ENCODE measurements around the gene GDAP2.

GRCh38 chr1:117851687-117852086, 77.7 kb downstream of the GDAP2 start:
- no peak for TF ChIP-seq CTCF (IDR thresholded peaks at IDR 0.05)
- no peak for TF ChIP-seq POLR2A (IDR thresholded peaks at IDR 0.05)
